Neural cell (in vitro differentiated cells): ENCODE data around the gene PRDM11. TPM values are rescaled to one million over a fixed set of nuclear protein-coding genes. Genes with fewer than 3 reads are reported as not detected.

Source experiments
- H2AFZ ChIP-seq: fragments of 200-600, 300-800 bp; sonication (generic), shearing (Covaris generic); 2 replicates; pipeline ENCODE4 v1.6.0; 2014; ENCODE audit warnings: low read depth, mild to moderate bottlenecking, antibody characterized with exemption, low read length, moderate library complexity
- H3F3A ChIP-seq: fragments of 200-600 bp; shearing (Covaris generic); 2 replicates; pipeline ENCODE4 v1.6.1; 2016; ENCODE audit warnings: mild to moderate bottlenecking, moderate library complexity, mixed read lengths, antibody characterized with exemption, low read length; ENCODE audit not compliant: insufficient read depth, poor library complexity, severe bottlenecking
- H3K27ac ChIP-seq: fragments of 200-600, 300-800 bp; sonication (generic), shearing (Covaris generic); 2 replicates; pipeline ENCODE4 v1.5.1; 2014; ENCODE audit warnings: mild to moderate bottlenecking, low read length, moderate library complexity
- H3K27me3 ChIP-seq: fragments of 300-800, 200-600 bp; sonication (generic), shearing (Covaris generic); 2 replicates; pipeline ENCODE4 v1.6.0; 2014; ENCODE audit warnings: mild to moderate bottlenecking, low read depth, low read length, moderate library complexity; ENCODE audit not compliant: insufficient read depth
- H3K36me3 ChIP-seq: fragments of 300-800, 200-600 bp; sonication (generic), shearing (Covaris generic); 2 replicates; pipeline ENCODE4 v1.5.1; 2014; ENCODE audit warnings: mild to moderate bottlenecking, antibody characterized with exemption, low read length, moderate library complexity; ENCODE audit not compliant: insufficient read depth
- H3K4me2 ChIP-seq: fragments of 300-800, 200-600 bp; sonication (generic), shearing (Covaris generic); 2 replicates; pipeline ENCODE4 v1.6.0; 2014; ENCODE audit warnings: mild to moderate bottlenecking, low read length
- H3K4me3 ChIP-seq: fragments of 300-800, 200-600 bp; sonication (generic), shearing (Covaris generic); 2 replicates; pipeline ENCODE4 v1.5.1; 2014; ENCODE audit warnings: mild to moderate bottlenecking, low read length, moderate library complexity
- H3K79me2 ChIP-seq: fragments of 200-600 bp; shearing (Covaris generic); replicated peaks from 2 replicates; pipeline ENCODE4 v1.6.0; 2014; ENCODE audit warnings: mild to moderate bottlenecking, low read length, moderate library complexity; ENCODE audit not compliant: insufficient read depth
- H3K9ac ChIP-seq: fragments of 300-800, 200-600 bp; sonication (generic), shearing (Covaris generic); 2 replicates; pipeline ENCODE4 v1.6.1; 2016; ENCODE audit warnings: mild to moderate bottlenecking, low read length, mixed read lengths
- H3K9me2 ChIP-seq: fragments of 200-600 bp; shearing (Covaris generic); 2 replicates; pipeline ENCODE4 v1.6.1; 2016; ENCODE audit warnings: mild to moderate bottlenecking, low read length, mixed read lengths; ENCODE audit not compliant: insufficient read depth
- H3K9me3 ChIP-seq: fragments of 200-600, 300-800 bp; sonication (generic), shearing (Covaris generic); 2 replicates; pipeline ENCODE4 v1.6.1; 2016; ENCODE audit warnings: mild to moderate bottlenecking, mixed run types, low read length, moderate library complexity, mixed read lengths
- H4K20me1 ChIP-seq: fragments of 200-600 bp; shearing (Covaris generic); 2 replicates; pipeline ENCODE4 v1.6.1; 2016; ENCODE audit warnings: mild to moderate bottlenecking, mixed run types; ENCODE audit not compliant: insufficient read depth
- EZH2 ChIP-seq: fragments of 200-600, 300-800 bp; shearing (Covaris generic), sonication (generic); IDR thresholded peaks from 2 replicates; pipeline ENCODE4 v1.6.1; 2014; ENCODE audit warnings: antibody characterized with exemption, low read length, borderline replicate concordance, mild to moderate bottlenecking; ENCODE audit not compliant: insufficient read depth, poor library complexity, severe bottlenecking
- MXI1 ChIP-seq: fragments of 450-650 bp; conservative IDR thresholded peaks from 2 replicates; pipeline ENCODE4 v1.6.1; 2014; ENCODE audit warnings: antibody characterized with exemption, mild to moderate bottlenecking; ENCODE audit not compliant: poor library complexity, severe bottlenecking
- POLR2AphosphoS5 ChIP-seq: IDR thresholded peaks from 2 replicates; pipeline ENCODE4 v1.6.1; 2012
- RAD21 ChIP-seq: fragments of 450-650 bp; conservative IDR thresholded peaks from 2 replicates; pipeline ENCODE4 v1.6.1; 2014; ENCODE audit warnings: antibody characterized with exemption, mild to moderate bottlenecking, moderate library complexity
- SMC3 ChIP-seq: fragments of 450-650 bp; conservative IDR thresholded peaks from 2 replicates; pipeline ENCODE4 v1.6.1; 2014; ENCODE audit warnings: antibody characterized with exemption, mild to moderate bottlenecking, moderate library complexity; ENCODE audit not compliant: poor library complexity
- TAF1 ChIP-seq: IDR thresholded peaks from 2 replicates; pipeline ENCODE4 v1.6.1; 2012; ENCODE audit warnings: low read depth
- polyA plus RNA-seq: library from polyadenylated mRNA; depleted of rRNA; stranded (reverse); fragments of >200 nt; gene quantifications from 2 replicates; pipeline ENCODE4 v1.2.3, GENCODE V29; 2014
- TF ChIP-seq, protein P1 (sequence below): IDR thresholded peaks from 2 replicates; pipeline ENCODE4 v1.6.1; 2012; ENCODE audit warnings: borderline replicate concordance
- TF ChIP-seq, protein P2 (sequence below): fragments of 450-650 bp; IDR thresholded peaks from 2 replicates; pipeline ENCODE4 v1.5.1; 2014; ENCODE audit warnings: antibody characterized with exemption, mild to moderate bottlenecking, moderate library complexity; ENCODE audit not compliant: poor library complexity, severe bottlenecking

PRDM11 gene
- polyA plus RNA-seq, 1 donor from 2014 or later, result 2.0 TPM

DNA sequence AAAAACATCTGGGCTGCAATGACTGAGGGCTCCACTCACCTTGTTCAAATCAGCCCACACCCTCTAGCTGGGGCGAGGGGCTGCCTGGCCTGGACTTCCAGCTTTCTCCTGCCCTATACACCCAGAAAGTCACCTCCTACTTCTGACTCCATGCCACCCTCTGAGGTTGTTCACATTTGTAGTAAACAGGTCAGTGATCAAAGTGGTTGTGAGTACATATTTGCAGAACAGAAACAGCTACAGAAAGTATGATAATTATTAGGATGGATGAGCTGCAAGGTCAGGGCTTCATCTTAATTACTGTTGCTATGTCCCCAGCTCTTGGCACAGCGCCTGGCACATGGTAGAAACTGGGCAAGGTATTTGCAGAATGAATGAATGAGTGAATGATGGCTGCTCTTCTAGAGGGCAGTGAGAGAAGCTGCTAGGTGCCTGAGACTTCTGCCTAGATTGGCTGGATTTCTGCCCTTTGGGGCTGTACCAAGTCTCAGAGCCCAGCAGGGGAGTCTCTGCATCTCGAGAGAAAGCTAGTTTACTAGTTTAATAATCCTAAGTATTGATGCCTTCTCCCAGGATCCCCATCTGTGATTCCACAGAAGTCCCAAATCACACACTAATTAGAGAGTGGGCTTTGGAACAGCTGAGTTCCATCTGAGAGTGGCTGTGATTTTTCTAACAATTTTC lies 103.7 kb downstream of the PRDM11 start:
- TF ChIP-seq MXI1 (no peak), EZH2 (no peak), SMC3 (no peak), RAD21 (no peak)
- TF ChIP-seq, protein P1, sequence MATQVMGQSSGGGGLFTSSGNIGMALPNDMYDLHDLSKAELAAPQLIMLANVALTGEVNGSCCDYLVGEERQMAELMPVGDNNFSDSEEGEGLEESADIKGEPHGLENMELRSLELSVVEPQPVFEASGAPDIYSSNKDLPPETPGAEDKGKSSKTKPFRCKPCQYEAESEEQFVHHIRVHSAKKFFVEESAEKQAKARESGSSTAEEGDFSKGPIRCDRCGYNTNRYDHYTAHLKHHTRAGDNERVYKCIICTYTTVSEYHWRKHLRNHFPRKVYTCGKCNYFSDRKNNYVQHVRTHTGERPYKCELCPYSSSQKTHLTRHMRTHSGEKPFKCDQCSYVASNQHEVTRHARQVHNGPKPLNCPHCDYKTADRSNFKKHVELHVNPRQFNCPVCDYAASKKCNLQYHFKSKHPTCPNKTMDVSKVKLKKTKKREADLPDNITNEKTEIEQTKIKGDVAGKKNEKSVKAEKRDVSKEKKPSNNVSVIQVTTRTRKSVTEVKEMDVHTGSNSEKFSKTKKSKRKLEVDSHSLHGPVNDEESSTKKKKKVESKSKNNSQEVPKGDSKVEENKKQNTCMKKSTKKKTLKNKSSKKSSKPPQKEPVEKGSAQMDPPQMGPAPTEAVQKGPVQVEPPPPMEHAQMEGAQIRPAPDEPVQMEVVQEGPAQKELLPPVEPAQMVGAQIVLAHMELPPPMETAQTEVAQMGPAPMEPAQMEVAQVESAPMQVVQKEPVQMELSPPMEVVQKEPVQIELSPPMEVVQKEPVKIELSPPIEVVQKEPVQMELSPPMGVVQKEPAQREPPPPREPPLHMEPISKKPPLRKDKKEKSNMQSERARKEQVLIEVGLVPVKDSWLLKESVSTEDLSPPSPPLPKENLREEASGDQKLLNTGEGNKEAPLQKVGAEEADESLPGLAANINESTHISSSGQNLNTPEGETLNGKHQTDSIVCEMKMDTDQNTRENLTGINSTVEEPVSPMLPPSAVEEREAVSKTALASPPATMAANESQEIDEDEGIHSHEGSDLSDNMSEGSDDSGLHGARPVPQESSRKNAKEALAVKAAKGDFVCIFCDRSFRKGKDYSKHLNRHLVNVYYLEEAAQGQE, result no peak
- TF ChIP-seq, protein P2, sequence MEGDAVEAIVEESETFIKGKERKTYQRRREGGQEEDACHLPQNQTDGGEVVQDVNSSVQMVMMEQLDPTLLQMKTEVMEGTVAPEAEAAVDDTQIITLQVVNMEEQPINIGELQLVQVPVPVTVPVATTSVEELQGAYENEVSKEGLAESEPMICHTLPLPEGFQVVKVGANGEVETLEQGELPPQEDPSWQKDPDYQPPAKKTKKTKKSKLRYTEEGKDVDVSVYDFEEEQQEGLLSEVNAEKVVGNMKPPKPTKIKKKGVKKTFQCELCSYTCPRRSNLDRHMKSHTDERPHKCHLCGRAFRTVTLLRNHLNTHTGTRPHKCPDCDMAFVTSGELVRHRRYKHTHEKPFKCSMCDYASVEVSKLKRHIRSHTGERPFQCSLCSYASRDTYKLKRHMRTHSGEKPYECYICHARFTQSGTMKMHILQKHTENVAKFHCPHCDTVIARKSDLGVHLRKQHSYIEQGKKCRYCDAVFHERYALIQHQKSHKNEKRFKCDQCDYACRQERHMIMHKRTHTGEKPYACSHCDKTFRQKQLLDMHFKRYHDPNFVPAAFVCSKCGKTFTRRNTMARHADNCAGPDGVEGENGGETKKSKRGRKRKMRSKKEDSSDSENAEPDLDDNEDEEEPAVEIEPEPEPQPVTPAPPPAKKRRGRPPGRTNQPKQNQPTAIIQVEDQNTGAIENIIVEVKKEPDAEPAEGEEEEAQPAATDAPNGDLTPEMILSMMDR, result no peak

DNA sequence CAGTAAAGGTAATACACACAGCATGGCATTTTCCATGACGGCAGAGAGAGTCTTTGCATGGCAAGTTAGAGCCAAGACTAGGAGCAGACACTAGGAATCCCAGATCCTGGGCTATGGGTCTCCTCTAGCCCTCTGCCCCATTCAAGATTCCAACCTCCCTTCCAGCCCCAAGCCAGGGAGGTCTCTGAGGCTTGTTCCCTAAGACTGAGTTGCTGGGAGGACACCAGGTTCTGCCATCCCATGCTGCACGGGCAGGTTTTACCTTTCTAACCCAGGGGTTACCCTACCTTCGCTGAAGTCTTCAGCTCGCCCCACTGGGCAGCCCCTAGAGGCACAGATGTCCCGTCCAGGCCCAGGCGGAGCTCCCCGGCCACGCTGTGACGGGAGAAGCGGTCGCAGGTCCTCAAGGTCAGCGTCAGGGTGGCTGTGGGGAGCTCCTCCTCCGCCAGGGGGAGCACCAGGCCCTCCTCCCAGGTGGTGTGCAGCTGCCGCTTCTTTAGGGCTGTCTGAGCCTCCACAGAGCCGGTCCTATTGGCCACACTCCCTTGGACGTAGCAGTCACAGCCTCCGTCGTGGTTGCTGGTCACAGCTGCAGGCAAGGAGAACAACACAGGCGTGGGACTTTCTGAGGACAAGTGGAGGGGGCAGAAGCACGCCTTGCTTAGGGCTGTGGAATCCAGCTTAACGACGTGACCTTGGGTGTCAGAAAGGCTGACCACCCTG lies 105.9 kb downstream of the PRDM11 start:
- no peak overlapping the region for H3K9ac ChIP-seq
- no peak overlapping the region for H3K4me2 ChIP-seq
- no peaks in the 10 kb centered on the region for H3F3A ChIP-seq
- no peak overlapping the region for H2AFZ ChIP-seq
- H3K79me2 ChIP-seq, result no peaks in the 10 kb centered on the region
- no peaks in the 10 kb centered on the region for H3K27me3 ChIP-seq
- H4K20me1 ChIP-seq, result no peaks in the 10 kb centered on the region
- no peaks in the 10 kb centered on the region for H3K36me3 ChIP-seq
- H3K9me3 ChIP-seq, result no peaks in the 10 kb centered on the region
- TF ChIP-seq, protein P2, result peak; percentile 33
- TF ChIP-seq POLR2AphosphoS5, result no peak
- TF ChIP-seq TAF1, result no peak
- TF ChIP-seq SMC3, result peak; percentile 47
- no peak overlapping the region for H3K27ac ChIP-seq
- no peak overlapping the region for H3K4me3 ChIP-seq
- H3K9me2 ChIP-seq, result no peaks in the 10 kb centered on the region

More for the DNA sequence above, 103.7 kb downstream of the PRDM11 start:
- peaks cover 4% of the 10 kb centered on the region for H3K36me3 ChIP-seq
- H3K27me3 ChIP-seq, result no peaks in the 10 kb centered on the region
- H3F3A ChIP-seq, result no peaks in the 10 kb centered on the region
- no peak overlapping the region for H3K9ac ChIP-seq
- no peak overlapping the region for H3K4me3 ChIP-seq
- H2AFZ ChIP-seq, result no peak overlapping the region
- H4K20me1 ChIP-seq, result no peaks in the 10 kb centered on the region
- H3K9me3 ChIP-seq, result no peaks in the 10 kb centered on the region
- no peak overlapping the region for H3K27ac ChIP-seq
- no peaks in the 10 kb centered on the region for H3K9me2 ChIP-seq
- no peaks in the 10 kb centered on the region for H3K79me2 ChIP-seq
- H3K4me2 ChIP-seq, result no peak overlapping the region
